ENCODE data around the gene URB1.
"Not testable (repeated sequence)": the region's sequence is repeated elsewhere in the genome, so short reads cannot be mapped to it uniquely, and the experiment has no call there.

The URB1 gene

GRCh38 chr21:32370998-32371766 lies 21.6 kb downstream of the URB1 start:
- DNase-seq: no peak

- not testable (repeated sequence) for DNase-seq
Measured at GRCh38 chr21:32368961-32369360, 23.9 kb downstream of the URB1 start.

- no peak for DNase-seq
Measured at GRCh38 chr21:32368386-32368785, 24.4 kb downstream of the URB1 start.

- DNase-seq: no peak
Measured at GRCh38 chr21:32367158-32367557, 25.7 kb downstream of the URB1 start.

- no peak for DNase-seq
Measured at GRCh38 chr21:32366191-32366590, 26.6 kb downstream of the URB1 start.

DNA sequence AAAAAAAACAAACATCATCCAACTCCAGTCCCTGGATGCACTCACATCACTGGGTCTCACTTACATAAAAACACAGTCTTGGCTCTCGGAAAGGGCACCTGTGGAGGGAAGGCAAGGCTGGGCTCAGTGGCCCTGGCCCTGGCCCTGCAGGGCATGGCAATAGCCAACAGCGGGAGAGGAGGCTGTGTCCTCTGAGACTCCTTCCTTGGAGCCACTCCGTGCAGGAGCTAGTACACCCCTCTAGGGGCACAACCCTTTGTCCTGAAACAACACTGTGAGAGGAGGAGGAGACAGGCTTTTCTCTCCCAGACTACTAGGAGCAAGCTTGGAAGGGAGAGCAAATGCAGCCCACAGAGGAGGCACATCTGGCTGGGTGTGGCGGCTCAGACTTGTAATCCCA lies 28.0 kb downstream of the URB1 start:
- DNase-seq: no peak

DNA sequence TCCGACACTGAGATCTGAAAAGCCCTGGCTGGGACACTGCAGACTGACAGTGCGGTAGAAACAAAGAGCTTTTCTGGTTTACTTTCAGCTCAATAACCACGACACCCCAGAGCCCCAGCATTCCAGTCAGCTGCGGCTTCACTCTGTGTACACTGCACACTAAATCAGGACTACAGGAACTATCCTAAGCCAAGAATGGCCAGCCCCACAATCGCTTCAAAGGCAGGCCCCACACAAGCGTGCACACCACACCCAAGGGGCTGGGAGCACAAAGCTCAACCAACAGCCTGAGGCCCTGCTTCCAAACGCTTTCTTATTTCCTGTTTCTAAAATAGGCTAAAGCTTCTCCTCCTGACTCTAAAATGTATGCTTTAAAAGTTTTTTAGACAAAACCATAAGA lies 28.4 kb downstream of the URB1 start:
- DNase-seq: no peak

DNA sequence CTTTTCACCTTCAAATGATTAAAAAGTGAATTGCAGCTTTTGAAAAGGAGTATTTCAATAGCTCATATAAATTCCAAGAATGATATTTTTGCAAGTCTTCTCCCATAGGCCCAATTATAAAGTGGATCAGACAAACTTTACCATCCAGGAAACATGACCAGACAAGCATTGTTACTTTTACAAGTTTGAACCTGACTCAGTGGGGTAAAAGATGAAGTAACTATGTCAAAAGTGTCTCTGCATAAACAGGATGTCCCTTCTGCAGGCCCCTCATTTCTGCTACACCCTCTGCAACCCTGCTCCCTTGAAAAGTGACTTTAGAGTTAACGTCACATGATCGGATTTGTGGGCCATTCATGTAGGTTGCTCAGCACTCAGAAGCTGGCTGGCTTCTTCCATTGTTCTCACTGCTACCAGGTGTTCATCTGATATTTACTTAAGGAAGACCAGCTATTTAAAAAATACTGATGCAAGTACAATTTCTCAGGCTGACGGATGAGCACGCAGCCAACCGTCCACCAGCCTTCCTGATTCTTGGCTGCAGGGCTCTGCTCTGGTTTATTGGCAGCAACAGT lies 32.3 kb downstream of the URB1 start:
- no peak for DNase-seq

DNA sequence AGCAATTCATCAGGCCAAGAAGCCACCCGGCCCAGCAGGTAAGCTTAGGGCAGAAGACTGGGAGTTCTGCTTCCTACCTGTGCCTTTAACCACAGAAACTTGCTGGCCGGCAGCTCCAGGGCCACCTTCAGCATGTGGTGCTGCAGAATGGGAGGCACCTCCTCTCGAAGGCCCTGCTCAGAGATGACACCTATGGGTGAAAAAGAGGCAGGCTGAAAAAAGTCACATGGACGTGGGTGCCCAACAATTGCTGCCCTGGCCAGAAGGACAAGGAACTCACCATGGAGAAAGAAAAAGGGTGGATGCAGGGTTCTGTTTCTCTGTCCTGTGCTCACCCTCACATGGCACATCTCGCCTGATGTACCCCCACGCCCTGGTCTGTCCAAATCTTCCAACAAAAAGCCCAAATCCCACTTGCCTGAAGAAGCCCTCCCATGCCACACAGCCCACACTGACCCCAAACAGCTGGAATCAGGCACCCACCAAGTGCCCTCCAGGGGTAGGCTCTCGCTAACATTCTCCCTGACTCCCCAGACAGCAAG lies 33.0 kb downstream of the URB1 start:
- no peak for DNase-seq

DNA sequence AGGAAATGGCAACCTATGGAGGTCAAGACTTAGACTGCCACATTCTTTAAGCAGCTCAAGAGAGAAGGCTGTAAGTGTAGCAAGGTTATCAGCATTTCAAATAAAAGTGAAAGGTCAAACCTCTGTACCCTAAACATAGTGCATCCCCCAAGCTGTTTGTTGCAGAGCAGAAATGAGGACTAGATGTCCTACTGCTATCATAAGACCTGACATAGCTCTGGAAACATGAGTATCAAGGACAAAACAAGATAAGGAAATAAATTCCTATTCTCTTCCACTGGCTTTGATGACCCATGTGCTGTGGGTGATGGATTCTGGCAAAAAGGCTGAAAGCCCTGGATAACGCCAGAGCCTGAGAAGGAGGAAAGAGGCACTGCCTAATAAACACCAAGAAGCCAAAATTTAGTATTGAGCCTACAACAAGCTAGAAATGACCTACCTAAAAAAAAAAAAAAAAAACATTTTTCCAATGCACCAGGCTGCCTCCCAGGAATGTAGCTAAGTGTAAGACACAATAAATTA lies 35.9 kb downstream of the URB1 start:
- DNase-seq: no peak

GRCh38 chr21:32353002-32353711 lies 39.7 kb downstream of the URB1 start:
- no peak for DNase-seq

GRCh38 chr21:32352526-32352925 lies 40.3 kb downstream of the URB1 start:
- DNase-seq: no peak

GRCh38 chr21:32351428-32351827 lies 41.4 kb downstream of the URB1 start:
- DNase-seq: no peak

GRCh38 chr21:32350981-32351380 lies 41.8 kb downstream of the URB1 start:
- DNase-seq: no peak

GRCh38 chr21:32350211-32350980 lies 42.4 kb downstream of the URB1 start:
- no peak for DNase-seq

GRCh38 chr21:32349333-32349944 lies 43.4 kb downstream of the URB1 start:
- DNase-seq: no peak

DNA sequence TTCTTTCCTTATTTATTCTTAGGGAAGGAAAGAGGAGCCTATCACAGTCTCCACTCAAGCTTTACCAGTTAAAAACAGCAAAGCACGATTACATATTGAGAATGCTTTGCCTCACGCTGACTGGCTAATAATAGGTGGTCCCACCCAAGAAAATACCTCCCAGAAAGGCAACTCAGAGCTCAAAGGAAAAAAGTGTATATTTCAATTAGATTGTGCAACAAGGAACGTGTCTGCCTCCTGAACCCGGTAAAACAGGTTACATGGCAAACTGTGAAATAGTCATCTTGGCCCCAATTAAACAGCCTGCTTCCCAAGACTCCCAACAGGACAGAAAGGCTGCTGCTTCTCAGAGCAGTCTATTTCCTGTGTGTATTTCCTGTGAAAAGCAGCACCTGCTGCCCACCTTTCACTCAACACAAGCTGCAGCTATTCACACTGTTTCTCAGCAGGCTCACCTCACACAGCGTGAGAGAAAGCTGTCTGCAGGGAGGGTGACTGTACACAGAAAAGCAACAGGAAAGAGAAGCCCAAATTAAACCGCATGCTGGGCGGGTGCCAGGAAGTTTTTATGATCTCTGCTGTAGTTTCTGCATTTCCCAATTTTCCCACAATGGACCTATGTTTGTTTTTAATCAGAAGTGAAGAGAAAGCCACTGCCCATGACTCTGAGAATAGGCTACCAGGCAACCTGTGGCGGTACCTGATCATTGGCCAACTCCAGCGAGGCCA lies 44.0 kb downstream of the URB1 start:
- no peak for DNase-seq

GRCh38 chr21:32347977-32348376 lies 44.8 kb downstream of the URB1 start:
- no peak for DNase-seq

DNA sequence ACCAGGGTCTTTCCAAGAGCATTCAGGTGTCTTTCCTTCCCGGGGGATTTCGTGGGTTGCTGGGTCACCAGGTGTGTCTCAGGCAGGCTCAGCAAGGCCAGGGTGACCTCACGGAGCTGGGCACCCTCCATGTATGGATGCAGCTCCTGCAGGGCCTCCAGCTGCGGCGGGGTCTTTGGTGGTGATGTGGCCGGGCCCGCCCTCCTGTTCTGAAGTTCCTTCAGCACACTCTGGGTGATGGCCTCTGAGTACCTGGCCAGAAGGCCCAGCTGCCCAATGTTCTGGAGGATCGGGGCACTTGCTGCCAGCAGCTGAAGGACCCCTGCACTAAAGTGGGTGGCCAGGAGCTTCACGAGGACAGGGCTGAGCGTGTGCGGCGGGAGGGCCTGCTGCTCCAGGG lies 45.5 kb downstream of the URB1 start:
- DNase-seq: no peak

DNA sequence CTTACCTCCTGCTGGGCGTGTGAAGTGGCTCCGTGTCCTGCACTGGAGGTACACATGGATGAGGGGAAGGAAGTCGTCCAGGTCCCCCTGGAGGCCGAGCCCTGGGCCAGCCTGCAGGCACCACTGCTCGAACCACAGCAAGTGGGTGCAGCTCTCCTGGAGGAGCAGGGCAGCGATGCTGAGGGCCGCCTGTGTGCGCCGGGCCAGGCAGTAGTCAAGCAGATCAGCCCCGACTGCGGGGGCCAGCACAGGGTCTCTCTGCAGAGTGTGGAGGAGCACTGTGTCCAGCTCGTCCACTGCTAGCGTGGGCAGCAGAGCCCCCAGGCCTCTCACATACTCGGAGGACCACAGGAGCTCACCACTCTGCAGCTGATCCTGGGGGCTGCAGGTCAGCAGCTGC lies 45.9 kb downstream of the URB1 start:
- no peak for DNase-seq

All from T-helper 9 cell (primary cell).